Astrocyte (in vitro differentiated cells and primary cell): Measurements from ENCODE around the gene THSD7B. TPM values are rescaled to one million over a fixed set of nuclear protein-coding genes. Genes with fewer than 3 reads are reported as not detected.

ENCODE experiments used
- DNase-seq: peaks from one replicate; pipeline ENCODE4 v3.0.0-alpha.2; 2010; ENCODE audit warnings: low read depth
- FAIRE-seq: peaks from 2 replicates; lab custom pipeline; 2011; peaks lifted over from hg19 to GRCh38; lab: Jason Lieb, UNC
- H2AFZ ChIP-seq: 2 replicates; pipeline ENCODE4 v1.6.0; 2012; ENCODE audit warnings: low read depth, low read length, inconsistent platforms
- H3K27ac ChIP-seq: 2 replicates; pipeline ENCODE4 v1.5.1; 2011; ENCODE audit warnings: low read depth, low read length, inconsistent platforms
- H3K27me3 ChIP-seq: 2 replicates; pipeline ENCODE4 v1.6.0; 2011; ENCODE audit warnings: low read length, inconsistent platforms; ENCODE audit not compliant: insufficient read depth
- H3K36me3 ChIP-seq: 2 replicates; pipeline ENCODE4 v1.5.1; 2011; ENCODE audit warnings: low read length, inconsistent platforms; ENCODE audit not compliant: insufficient read depth
- H3K4me1 ChIP-seq: 2 replicates; pipeline ENCODE4 v1.5.1; 2011; ENCODE audit warnings: low read length, inconsistent platforms; ENCODE audit not compliant: insufficient read depth
- H3K4me2 ChIP-seq: 2 replicates; pipeline ENCODE4 v1.6.0; 2012; ENCODE audit warnings: low read length, inconsistent platforms
- H3K4me3 ChIP-seq: 2 replicates; pipeline ENCODE4 v1.5.1; 2011; ENCODE audit warnings: low read depth, mild to moderate bottlenecking, low read length, inconsistent platforms; ENCODE audit not compliant: insufficient read depth
- H3K79me2 ChIP-seq: 2 replicates; pipeline ENCODE4 v1.6.0; 2012; ENCODE audit warnings: mild to moderate bottlenecking, low read length, inconsistent platforms; ENCODE audit not compliant: insufficient read depth
- H3K9ac ChIP-seq: 2 replicates; pipeline ENCODE4 v1.6.0; 2012; ENCODE audit warnings: mild to moderate bottlenecking, low read length, inconsistent platforms
- H3K9me3 ChIP-seq: 2 replicates; pipeline ENCODE4 v1.5.1; 2012; ENCODE audit warnings: low read depth, mild to moderate bottlenecking, low read length, inconsistent platforms; ENCODE audit not compliant: insufficient read depth
- H4K20me1 ChIP-seq: 2 replicates; pipeline ENCODE4 v1.6.0; 2012; ENCODE audit warnings: low read length, inconsistent platforms; ENCODE audit not compliant: insufficient read depth
- H3K27ac Mint-ChIP-seq: one replicate; pipeline ENCODE4 v1.8.0; 2021; ENCODE audit warnings: mild to moderate bottlenecking, mixed read lengths; ENCODE audit not compliant: unreplicated experiment
- H3K27me3 Mint-ChIP-seq: one replicate; pipeline ENCODE4 v1.8.0; 2021; ENCODE audit warnings: low read depth, mixed read lengths; ENCODE audit not compliant: unreplicated experiment
- H3K36me3 Mint-ChIP-seq: one replicate; pipeline ENCODE4 v1.8.0; 2021; ENCODE audit warnings: low read depth, mixed read lengths; ENCODE audit not compliant: unreplicated experiment
- H3K4me1 Mint-ChIP-seq: one replicate; pipeline ENCODE4 v1.8.0; 2021; ENCODE audit warnings: low read depth, mixed read lengths; ENCODE audit not compliant: unreplicated experiment
- H3K4me3 Mint-ChIP-seq: one replicate; pipeline ENCODE4 v1.8.0; 2021; ENCODE audit warnings: mild to moderate bottlenecking, moderate library complexity, mixed read lengths; ENCODE audit not compliant: unreplicated experiment
- H3K9me3 Mint-ChIP-seq: one replicate; pipeline ENCODE4 v1.8.0; 2021; ENCODE audit warnings: mild to moderate bottlenecking, mixed read lengths; ENCODE audit not compliant: unreplicated experiment
- EZH2 ChIP-seq: IDR thresholded peaks from 2 replicates; pipeline ENCODE4 v1.6.1; 2012; ENCODE audit warnings: mild to moderate bottlenecking, low read length, inconsistent platforms; ENCODE audit not compliant: insufficient read depth
- total RNA-seq: library from RNA; stranded (reverse); gene quantifications from 2 replicates; pipeline ENCODE4 v1.2.1, GENCODE V29; 2021
- TF ChIP-seq, protein P1 (sequence below): IDR thresholded peaks from 2 replicates; pipeline ENCODE4 v1.5.1; 2011; ENCODE audit warnings: low read depth, mild to moderate bottlenecking, inconsistent platforms, low read length, moderate library complexity; ENCODE audit not compliant: insufficient read depth

Gene THSD7B
- total RNA-seq, 1 donor from 2014 or later = 0.18 TPM

DNA sequence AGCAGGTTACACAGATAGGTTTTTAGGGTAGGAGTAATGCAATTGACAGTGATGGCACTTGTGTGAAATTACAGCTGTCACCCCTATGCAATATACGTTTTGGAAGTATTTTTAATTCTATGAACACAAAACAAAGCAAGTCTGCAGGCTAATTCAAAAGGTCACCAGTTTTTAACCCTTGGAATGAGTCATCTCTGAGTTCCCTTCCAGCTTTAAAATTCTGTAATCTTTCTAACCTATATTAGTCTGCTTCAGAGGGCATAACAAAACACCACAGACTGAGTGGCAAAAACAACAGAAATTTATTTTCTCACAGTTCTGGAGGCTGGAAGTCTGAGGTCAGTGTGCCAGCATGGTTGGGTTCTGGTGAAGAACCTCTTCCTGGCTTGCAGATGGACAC is 602.0 kb downstream of the THSD7B start:
- H3K9ac ChIP-seq = no peak overlapping the region
- H3K27me3 Mint-ChIP-seq = no peaks in the 10 kb centered on the region
- H3K36me3 Mint-ChIP-seq = no peaks in the 10 kb centered on the region
- TF ChIP-seq, protein P1, sequence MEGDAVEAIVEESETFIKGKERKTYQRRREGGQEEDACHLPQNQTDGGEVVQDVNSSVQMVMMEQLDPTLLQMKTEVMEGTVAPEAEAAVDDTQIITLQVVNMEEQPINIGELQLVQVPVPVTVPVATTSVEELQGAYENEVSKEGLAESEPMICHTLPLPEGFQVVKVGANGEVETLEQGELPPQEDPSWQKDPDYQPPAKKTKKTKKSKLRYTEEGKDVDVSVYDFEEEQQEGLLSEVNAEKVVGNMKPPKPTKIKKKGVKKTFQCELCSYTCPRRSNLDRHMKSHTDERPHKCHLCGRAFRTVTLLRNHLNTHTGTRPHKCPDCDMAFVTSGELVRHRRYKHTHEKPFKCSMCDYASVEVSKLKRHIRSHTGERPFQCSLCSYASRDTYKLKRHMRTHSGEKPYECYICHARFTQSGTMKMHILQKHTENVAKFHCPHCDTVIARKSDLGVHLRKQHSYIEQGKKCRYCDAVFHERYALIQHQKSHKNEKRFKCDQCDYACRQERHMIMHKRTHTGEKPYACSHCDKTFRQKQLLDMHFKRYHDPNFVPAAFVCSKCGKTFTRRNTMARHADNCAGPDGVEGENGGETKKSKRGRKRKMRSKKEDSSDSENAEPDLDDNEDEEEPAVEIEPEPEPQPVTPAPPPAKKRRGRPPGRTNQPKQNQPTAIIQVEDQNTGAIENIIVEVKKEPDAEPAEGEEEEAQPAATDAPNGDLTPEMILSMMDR = no peak
- no peak for TF ChIP-seq EZH2
- no peak overlapping the region for H3K4me3 ChIP-seq
- H3K27me3 ChIP-seq = no peaks in the 10 kb centered on the region
- H3K79me2 ChIP-seq = no peaks in the 10 kb centered on the region
- peak overlapping the region; percentile 86 for H3K27ac Mint-ChIP-seq
- no peaks in the 10 kb centered on the region for H3K4me1 ChIP-seq
- H2AFZ ChIP-seq = no peak overlapping the region
- no peak overlapping the region for H3K27ac ChIP-seq
- no peaks in the 10 kb centered on the region for H3K36me3 ChIP-seq
- no peak overlapping the region for H3K4me2 ChIP-seq
- DNase-seq = no peak
- H3K9me3 ChIP-seq = no peaks in the 10 kb centered on the region
- H3K4me3 Mint-ChIP-seq = no peak overlapping the region
- no peak for FAIRE-seq
- peaks cover 9% of the 10 kb centered on the region for H3K9me3 Mint-ChIP-seq
- H4K20me1 ChIP-seq = no peaks in the 10 kb centered on the region
- H3K4me1 Mint-ChIP-seq = peaks cover 12% of the 10 kb centered on the region

DNA sequence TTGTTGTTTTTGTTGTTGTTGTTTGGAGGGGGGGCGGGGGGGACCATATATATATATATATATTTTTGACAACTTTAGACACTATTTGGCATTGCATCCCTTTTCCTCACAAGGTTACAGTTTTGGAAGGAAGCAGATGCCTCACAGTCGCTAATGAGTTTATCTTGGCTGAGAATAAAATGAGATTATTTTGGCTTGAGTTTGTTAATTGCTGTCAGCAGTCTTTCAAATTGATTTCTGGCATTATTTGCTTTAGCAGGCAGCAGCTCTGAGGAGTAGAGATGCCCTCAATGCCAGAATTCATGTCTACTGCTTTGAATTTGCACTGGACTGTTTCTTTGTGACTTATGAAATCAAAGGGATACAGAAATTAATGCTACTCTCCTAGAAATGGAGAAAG is 603.8 kb downstream of the THSD7B start:
- Mint-ChIP-seq H3K9me3 (peaks cover 2% of the 10 kb centered on the region), H3K4me3 (no peak overlapping the region), H3K27ac (no peak overlapping the region), H3K4me1 (peaks cover 12% of the 10 kb centered on the region), H3K36me3 (no peaks in the 10 kb centered on the region), H3K27me3 (no peaks in the 10 kb centered on the region)
- TF ChIP-seq, protein P1 = no peak
- TF ChIP-seq EZH2 = no peak
- H3K36me3 ChIP-seq = no peaks in the 10 kb centered on the region
- no peak overlapping the region for H3K4me2 ChIP-seq
- H3K27me3 ChIP-seq = no peaks in the 10 kb centered on the region
- no peak overlapping the region for H3K27ac ChIP-seq
- no peak overlapping the region for H3K9ac ChIP-seq
- H3K4me3 ChIP-seq = no peak overlapping the region
- no peaks in the 10 kb centered on the region for H3K4me1 ChIP-seq
- no peak for FAIRE-seq
- no peaks in the 10 kb centered on the region for H3K79me2 ChIP-seq
- H2AFZ ChIP-seq = no peak overlapping the region
- H4K20me1 ChIP-seq = no peaks in the 10 kb centered on the region
- no peaks in the 10 kb centered on the region for H3K9me3 ChIP-seq
- DNase-seq = no peak

DNA sequence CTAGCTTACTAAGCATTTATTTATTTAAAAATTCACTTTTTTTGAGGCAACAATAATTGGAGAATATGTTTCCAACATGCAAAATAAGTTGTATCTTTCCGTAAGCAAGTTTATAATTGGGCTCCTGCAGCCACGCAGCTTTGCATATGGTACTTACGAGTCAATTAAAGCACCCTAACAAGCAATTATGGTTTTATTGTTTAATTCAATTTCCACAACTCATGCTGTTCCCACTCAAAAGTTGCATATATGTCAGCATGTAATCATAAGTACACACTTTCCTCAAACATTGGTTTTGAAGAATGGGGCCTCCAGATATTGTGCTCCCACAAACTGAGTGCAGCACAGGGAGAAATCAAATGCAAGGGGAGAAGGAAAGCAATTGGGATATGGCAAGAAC is 613.8 kb downstream of the THSD7B start:
- H3K9ac ChIP-seq = no peak overlapping the region
- H3K36me3 Mint-ChIP-seq = peaks cover 2% of the 10 kb centered on the region
- H3K4me3 Mint-ChIP-seq = no peak overlapping the region
- peaks cover 3% of the 10 kb centered on the region for H3K27me3 Mint-ChIP-seq
- peaks cover 4% of the 10 kb centered on the region for H3K9me3 ChIP-seq
- H3K4me1 Mint-ChIP-seq = peaks cover 2% of the 10 kb centered on the region
- no peak for FAIRE-seq
- H3K27me3 ChIP-seq = no peaks in the 10 kb centered on the region
- no peaks in the 10 kb centered on the region for H3K36me3 ChIP-seq
- no peaks in the 10 kb centered on the region for H4K20me1 ChIP-seq
- no peak overlapping the region for H3K4me3 ChIP-seq
- no peak overlapping the region for H3K27ac Mint-ChIP-seq
- TF ChIP-seq, protein P1 = no peak
- no peak for TF ChIP-seq EZH2
- H3K4me1 ChIP-seq = no peaks in the 10 kb centered on the region
- no peaks in the 10 kb centered on the region for H3K9me3 Mint-ChIP-seq
- no peak overlapping the region for H3K27ac ChIP-seq
- DNase-seq = no peak
- H2AFZ ChIP-seq = no peak overlapping the region
- no peak overlapping the region for H3K4me2 ChIP-seq
- no peaks in the 10 kb centered on the region for H3K79me2 ChIP-seq
